Measurements from ENCODE around the gene GPR35.

Gene GPR35

DNA sequence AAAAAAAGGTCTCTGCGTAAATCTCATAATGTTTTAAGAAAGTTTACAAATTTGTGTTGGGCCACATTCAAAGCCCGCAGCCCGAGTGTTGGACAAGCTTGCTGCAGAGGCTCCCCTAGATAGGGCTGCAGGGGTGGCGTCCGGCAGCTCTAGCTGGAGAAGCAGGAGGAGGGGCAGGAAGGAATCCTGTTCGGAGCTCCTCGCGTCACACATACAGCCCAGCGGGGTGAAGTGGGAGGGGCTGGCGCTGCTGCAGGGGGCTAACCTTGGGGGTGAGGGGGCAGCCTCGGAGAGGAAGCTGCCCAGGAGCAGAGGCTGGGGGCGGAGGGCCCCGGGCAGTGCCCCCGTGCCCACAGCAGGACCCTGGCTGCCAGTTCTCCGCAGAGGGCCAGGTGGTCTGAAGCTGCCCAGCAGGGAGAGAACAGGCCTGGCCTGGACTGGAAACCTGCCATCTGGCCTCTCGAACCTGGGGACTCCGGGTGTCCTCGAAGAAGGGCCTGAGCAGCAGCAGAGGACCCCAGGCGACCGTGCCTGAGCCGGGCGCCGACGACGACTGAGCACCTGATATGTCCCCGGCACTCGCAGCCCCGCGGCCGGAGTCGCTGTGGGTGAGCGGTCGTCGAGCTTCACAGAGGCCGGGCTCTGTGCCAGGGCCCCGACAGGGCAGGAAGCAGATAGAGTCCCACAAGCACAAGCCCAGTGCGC lies 2.6 kb upstream of the GPR35 start:
- DNase-seq (ENCODE audit: low read depth in 2 of 3, low spot score in 2 of 3): no peak

DNA sequence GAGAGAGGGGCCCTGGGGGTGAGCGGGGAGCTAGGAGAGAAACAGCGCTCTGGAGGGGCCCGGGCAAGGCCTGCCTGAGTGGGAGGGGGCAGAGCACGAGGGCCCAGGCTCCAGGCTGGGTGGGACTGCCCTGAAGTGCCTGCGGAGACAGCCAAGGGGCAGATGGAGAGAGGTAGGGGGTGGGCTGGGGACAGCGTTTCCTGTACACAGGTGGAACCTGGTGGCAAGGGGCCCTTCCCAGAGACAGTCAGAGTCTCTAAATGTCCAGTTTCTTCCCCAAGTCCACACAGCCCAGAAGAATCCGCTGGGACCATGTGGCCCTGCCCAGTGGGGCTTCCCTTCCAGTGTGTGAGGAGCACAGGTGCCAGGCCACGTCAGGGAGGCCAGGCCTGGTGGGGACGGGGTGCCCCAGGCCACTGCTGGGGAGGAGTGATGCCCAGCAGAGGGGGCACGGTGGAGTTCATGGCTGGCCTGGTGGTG lies 1.7 kb upstream of the GPR35 start:
- DNase-seq (ENCODE audit: low read depth in 2 of 3, low spot score in 2 of 3): no peak

DNA sequence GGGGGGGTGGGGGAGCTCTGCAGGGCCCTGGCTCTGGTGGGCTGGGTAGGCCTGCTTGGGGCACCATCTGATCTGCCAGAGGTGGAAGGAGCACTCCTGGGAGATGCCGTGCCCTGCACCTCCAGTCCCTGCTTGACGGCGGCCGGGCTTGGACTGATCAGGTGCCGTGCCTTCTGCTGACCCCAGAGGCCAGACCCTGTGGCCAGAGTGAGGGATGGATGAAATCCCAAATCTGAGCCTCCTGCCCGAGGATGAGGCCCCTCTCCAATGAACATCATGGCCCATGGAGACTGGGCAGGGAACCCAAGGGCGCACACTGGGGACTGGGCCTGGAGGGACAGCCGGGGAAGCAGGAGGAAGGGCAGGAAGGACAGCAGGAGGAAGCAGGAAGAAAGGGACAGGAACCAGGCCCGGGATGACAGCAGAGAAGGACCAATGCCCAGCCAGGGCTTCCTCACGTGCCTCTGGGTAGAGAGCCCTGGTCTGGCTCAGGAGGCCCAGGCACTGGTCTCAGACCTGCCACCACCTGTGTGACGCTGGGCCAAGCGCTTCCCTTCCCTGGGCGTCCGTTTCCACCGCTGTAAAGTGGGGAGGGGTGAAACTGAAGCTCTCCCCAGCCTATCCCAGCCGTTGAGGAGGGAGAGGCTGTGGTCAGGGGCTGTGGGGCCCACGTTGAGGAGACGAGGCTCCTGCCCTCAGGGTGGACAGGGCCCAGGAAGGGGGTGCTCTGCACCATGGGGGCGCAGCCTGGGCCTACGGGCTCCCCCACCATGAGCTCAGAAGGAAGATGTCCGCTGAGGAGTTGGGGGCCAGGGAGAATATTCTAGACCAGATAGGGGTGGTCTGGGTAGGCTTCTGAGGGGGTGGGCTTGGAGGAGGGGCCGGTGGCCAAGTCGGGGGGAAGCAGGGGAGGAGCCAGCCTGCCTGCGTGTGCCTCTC lies 1.0 kb upstream of the GPR35 start:
- DNase-seq (ENCODE audit: low read depth in 2 of 3, low spot score in 2 of 3): no peak

DNA sequence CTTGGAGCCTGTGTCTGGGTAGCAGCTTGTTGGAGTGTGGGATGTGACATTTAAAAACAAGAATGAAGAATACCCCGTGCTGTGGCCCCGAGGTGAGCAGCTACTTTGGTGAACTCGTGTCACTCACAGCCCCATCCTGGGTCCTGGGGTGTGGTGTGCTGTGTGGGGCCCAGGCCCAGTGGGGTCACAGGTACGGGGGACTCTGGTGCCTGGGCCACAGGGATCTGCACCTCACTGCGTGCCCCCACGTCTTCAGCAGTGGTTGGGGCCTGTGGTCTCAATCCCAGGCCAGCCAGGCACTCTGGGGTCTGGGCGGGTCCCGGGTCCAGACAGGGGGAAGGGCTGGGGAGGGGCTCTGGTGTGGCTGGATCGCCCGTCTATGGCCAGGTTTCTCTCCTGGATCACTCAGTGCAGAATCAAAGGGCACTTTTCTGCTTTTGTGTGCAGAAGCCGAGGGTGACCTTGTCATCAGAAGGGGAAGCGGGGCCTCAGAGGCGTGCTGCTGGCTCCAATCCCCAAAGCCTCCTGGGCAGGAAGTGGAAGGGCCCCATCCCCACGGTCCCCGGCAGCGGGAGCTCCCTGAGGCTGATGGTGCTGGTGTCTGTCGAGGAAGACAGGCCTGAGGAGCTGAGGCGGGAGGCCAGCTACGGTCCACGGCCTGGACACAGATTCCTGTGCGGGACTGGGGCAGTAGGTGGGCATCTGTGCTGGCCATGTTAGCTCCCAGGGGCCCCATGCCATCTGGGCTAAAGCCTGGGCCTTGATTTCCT lies 1.4 kb downstream of the GPR35 start:
- DNase-seq (ENCODE audit: low read depth in 2 of 3, low spot score in 2 of 3): no peak

DNA sequence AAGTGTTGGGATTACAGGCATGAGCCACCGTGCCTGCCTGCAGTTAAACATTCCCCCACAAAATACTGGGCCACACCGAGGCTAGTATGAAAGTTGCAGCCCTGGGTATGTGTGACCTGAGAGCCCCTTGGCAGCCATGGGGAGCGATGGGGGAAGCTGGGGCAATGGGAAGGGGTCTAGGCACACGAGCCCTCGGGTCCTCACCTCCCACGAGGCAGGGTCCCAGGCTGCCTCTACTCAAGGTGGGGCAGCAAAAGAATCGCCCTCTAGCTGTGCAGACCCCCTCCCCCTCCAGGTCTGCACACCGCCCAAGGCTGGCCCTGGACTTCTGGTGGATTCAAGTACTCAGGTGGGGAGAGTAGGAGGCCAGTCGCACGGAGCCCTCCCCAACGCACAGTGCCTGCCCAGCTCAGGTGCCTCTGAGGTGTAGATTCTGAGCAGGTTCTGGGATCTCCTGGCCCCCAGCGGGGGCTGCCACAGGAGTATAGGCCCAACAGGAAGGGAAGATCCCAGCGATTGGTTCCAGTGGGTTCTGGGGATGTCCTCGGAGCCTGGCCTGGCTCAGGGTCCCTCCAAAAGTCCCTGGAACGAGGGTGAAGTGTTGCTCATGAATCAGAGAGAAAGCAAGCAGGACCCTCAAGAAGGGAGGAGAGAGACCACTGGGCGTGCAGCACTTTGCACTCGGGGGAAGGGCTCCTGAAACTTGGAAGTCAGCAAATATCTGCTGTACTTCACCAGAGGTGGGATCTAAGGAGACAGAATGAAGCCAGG lies 2.6 kb downstream of the GPR35 start:
- DNase-seq (ENCODE audit: low read depth in 2 of 3, low spot score in 2 of 3): no peak

DNA sequence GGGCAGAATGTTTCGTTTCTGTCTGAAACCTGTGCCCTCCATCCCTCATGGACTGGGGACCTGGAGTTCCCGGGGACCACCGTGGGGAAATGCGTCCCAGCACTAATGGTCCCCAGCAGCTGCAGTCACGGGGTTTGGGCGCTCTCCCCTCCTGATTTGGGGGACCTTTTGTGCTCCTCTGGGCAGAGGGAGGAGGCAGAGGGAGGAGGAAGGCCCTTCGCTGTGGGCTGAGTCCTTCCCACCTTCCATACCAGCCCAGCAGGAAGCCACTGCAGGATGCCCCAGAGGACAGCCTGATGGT lies 3.2 kb downstream of the GPR35 start:
- DNase-seq (ENCODE audit: low read depth in 2 of 3, low spot score in 2 of 3): no peak

DNA sequence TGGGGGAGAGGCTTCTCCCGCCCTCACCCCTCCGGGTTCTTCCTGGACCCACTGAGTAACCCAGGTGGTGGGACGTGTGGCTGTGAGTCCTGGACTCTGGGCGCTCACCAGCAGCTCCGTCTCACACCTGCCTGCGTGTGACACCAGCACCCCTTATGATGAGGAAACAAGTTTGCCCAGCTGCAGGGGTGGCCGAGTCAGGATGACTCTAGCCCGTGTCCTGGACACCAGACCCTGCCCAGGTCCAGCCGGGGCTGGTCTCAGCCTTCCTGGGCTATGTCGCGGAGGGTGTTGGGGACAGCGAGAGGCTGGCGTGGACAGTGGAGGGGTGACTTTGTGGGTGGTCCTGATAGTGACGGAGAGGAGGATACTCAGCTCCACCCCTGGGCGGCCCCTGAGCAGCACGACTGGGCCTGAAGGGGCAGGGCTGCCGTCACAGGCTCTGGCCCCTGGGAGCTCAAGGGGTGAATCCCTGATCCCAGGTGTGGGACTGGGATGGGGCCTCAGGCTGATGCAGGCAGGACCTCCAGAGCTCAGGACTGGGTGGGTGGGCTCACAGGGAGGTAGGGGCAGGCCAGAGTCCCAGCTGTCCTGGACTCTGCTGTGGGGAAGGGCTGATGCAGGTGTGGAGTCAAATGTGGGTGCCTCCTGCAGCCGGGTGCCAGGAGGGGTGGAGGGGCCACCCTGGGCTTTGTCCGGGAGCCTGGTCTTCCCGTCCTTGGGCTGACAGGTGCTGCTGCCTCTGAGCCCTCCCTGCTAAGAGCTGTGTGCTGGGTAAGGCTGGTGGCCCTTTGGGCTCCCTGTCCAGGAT lies 3.7 kb downstream of the GPR35 start:
- DNase-seq (ENCODE audit: low read depth in 2 of 3, low spot score in 2 of 3): no peak

DNA sequence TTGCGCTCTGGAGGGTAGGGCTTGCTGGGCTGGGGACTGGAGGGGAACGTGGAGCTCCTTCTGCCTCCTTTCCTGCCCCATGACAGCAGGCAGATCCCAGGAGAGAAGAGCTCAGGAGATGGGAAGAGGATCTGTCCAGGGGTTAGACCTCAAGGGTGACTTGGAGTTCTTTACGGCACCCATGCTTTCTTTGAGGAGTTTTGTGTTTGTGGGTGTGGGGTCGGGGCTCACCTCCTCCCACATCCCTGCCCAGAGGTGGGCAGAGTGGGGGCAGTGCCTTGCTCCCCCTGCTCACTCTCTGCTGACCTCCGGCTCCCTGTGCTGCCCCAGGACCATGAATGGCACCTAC lies 4.3 kb downstream of the GPR35 start:
- no peak for DNase-seq (ENCODE audit: low read depth in 2 of 3, low spot score in 2 of 3)

DNA sequence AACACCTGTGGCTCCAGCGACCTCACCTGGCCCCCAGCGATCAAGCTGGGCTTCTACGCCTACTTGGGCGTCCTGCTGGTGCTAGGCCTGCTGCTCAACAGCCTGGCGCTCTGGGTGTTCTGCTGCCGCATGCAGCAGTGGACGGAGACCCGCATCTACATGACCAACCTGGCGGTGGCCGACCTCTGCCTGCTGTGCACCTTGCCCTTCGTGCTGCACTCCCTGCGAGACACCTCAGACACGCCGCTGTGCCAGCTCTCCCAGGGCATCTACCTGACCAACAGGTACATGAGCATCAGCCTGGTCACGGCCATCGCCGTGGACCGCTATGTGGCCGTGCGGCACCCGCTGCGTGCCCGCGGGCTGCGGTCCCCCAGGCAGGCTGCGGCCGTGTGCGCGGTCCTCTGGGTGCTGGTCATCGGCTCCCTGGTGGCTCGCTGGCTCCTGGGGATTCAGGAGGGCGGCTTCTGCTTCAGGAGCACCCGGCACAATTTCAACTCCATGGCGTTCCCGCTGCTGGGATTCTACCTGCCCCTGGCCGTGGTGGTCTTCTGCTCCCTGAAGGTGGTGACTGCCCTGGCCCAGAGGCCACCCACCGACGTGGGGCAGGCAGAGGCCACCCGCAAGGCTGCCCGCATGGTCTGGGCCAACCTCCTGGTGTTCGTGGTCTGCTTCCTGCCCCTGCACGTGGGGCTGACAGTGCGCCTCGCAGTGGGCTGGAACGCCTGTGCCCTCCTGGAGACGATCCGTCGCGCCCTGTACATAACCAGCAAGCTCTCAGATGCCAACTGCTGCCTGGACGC lies 4.9 kb downstream of the GPR35 start:
- DNase-seq (ENCODE audit: low read depth in 2 of 3, low spot score in 2 of 3): no peak

DNA sequence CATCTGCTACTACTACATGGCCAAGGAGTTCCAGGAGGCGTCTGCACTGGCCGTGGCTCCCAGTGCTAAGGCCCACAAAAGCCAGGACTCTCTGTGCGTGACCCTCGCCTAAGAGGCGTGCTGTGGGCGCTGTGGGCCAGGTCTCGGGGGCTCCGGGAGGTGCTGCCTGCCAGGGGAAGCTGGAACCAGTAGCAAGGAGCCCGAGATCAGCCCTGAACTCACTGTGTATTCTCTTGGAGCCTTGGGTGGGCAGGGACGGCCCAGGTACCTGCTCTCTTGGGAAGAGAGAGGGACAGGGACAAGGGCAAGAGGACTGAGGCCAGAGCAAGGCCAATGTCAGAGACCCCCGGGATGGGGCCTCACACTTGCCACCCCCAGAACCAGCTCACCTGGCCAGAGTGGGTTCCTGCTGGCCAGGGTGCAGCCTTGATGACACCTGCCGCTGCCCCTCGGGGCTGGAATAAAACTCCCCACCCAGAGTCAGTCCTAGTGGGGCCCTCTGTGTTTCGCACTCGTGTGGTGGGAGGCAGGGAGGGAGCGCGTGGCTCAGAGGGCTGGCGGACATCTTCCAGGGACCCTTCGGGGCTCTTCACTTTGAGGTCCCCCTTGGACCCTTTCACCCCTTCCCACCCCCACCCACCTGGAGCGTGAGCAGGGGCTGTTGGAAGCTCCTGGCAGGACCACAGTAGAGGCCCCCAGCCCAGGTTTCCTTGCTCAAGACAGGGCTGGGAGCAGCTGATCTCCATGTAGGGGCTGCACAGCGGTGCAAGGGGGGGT lies 5.7 kb downstream of the GPR35 start:
- DNase-seq (ENCODE audit: low read depth in 2 of 3, low spot score in 2 of 3): no peak

DNA sequence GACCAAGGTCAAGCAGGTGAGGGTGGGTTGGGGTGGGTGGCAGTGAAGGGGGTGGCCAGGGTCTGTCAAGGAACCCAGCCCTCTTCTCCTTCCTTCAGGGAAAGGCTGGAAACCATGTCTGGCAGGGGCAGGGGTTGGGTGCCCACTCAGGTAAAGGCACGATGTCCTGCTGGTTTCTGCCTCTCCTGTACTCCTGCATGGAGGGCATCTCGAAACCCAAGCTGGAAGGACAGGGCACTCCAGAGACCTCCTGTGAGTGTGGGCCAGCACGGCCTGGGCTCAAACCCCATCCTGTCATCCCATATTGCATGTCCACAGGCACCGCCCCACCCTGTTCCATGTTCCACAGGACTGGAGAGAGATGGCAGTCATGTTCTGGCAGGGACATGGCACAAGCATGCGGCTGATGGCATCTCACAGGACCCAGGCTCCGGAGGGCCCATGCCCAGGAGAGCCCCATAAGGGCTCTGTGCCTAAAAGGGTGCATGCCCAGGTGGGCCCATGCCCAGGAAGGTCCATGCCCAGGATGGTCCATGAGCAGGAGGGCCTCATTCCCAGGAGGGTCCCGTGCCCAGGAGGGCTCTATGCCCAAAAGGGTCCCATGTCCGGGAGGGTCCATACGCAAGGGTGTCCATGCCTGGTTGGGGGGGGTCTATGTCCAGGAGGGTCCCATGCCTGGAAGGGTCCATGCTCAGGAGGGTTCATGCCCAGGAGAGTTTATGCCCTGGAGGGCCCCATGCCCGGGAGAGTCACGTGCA lies 6.4 kb downstream of the GPR35 start:
- no peak for DNase-seq (ENCODE audit: low read depth in 2 of 3, low spot score in 2 of 3)

DNA sequence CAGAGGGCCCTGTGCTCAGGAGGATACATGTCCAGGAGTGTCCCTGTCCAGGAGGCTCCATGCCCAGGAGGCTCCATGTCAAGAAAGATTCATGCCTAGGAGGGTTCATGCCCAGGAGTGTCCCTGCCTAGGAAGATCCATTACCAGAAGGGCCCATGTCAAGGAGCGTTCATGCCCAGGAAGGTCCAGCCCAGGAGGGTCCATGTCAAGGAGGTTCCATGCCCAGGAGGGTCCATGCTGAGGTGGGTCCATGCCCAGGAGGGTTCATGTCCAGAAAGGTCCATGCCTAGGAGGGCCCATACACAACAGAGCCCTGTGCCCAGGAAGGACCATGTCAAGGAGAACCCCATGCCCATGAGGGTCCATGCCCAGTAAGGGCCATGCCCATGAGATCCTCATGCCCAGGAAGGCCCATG lies 7.0 kb downstream of the GPR35 start:
- DNase-seq (ENCODE audit: low read depth in 2 of 3, low spot score in 2 of 3): no peak

DNA sequence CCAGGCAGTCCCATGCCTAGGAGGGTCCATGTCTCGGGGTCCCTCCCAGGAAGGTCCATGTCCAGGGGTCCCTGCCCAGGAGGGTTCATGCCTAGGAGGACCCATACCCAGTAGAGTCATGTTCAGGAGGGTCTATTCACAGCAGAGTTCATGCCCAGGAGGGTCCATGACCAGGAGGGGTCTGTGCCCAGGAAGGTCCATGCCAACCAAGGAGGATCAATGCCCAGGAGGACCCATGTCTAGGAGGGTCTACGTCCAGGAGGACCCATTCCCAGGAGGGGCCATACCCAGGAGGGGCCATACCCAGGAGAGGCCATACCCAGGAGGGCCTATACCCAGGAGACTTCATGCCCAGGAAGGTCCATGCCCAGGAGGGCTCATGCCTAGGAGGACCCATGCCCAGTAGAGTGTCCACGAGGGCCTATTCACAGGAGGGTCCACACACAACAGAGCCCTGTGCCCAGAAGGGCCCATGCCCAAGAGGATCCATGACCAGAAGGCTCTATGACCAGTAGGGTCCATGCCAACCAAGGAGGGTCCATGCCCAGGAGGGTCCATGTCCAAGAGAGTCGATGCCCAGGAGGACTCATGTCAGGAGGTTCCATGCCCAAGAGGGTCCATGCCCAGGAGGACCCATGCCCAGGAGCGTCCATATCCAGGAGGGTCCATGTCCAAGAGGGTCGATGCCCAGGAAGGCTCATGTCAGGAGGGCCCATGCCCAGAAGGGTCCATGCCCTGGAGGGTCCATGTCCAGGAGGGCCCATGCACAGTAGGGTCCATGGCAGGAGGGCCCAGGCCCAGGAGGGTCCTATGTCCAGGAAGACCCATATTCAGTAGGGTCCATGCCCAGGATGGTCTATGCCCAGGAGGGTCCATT lies 10.1 kb downstream of the GPR35 start:
- no peak for DNase-seq (ENCODE audit: low read depth in 2 of 3, low spot score in 2 of 3)

DNA sequence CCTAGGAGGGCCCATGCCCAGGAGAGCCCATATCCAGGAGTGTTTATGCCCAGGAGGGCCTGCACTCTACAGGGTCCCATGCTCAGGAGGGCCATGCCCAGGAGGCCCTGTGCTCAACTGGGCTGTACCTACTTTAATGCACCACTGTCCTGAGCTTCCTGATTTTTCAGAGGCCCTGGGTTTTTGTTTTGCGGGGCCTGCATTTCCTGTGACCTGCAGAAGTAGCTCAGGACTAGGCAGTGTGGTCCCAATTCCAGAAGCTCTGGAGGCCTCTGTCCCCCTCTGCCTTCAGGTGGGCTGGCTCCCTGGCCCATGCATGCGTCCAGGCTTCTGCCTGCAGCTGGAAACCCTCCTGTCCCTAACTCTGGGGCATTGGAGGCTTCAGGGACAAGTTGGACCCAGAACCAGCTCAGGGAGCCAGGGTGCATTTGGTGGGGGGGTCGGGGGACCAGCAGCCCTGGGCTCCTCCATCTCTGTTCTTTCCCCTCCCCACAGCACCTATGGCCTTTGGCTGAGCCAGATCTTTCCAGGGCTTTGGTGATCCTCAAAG lies 10.8 kb downstream of the GPR35 start:
- DNase-seq (ENCODE audit: low read depth in 2 of 3, low spot score in 2 of 3): no peak

DNA sequence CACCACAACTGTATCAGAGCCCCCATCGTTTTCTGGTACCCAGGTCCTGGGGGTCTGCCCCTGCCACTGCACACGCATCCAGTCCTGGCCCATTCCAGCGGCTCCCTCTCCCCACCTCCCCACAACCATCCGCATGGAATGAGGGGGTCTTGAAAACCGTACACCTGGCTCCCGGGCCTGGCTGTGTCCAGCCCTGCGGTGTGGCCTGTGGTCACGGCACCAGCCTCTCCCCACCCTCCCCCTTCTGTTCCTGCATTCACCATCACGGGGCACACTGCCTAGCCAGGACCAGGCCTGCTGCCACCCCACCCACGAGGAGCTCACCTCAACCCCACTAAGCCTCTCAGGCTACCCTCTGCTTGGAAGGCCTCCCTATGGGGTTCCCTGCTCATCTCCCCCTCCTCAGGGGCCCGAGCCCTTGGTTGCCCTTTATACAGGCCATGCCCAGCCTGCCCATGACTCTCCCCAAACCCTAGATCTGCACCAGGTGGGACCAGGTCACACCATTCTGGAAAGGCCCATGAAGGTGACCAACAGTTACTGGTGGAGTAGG lies 11.4 kb downstream of the GPR35 start:
- no peak for DNase-seq (ENCODE audit: low read depth in 2 of 3, low spot score in 2 of 3)

DNA sequence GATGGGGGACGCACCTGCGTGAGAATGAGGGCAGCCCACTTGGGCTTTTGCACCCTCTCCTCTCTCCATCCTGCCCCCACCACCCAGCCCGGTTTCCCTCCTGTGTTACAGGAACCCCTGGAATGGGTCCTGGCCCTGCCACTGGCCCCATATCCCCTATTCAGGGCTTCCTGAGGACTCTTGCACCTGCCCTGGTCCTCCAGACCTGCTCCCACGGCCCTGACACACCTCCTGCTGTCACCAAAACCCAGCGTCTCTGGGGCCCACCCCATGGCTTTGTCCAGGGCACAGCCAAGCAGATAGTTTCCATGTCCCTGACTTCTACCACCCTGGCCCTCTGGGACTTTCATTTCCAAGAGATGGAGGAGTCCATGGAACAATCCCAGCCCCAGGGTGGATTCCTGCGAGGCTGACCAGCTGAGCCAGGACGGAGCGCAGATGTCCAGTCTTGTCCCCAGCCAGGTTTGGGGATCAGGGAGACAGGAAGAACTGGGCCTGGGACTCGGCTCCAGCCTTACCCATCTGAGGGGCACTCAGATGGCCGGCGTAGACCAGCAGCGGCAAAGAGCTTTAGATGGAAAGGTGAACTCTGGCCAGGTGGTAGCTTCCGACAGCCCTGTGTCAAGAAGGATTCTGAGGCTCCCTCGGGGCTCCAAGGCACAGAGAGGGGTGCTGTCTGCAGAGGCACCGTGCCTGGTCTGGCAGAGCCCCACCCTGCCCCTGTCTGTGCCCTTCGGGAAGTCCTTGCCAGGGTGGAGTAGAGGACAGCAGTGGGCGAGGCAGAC lies 12.0 kb downstream of the GPR35 start:
- DNase-seq (ENCODE audit: low read depth in 2 of 3, low spot score in 2 of 3): no peak

Measured in activated CD8-positive, alpha-beta memory T cell treated with anti-CD3 and anti-CD28 coated beads for 48 hours (primary cell).